Suprapubic skin (tissue), 4 donors: Measurements from ENCODE around the gene OPA3. TPM values are rescaled to one million over a fixed set of nuclear protein-coding genes. Genes with fewer than 3 reads are reported as not detected.

ENCODE experiments used
- DNase-seq, 2 donors: peaks; one replicate each; pipeline ENCODE4 v3.0.0-alpha.2; 2019; ENCODE audit warnings: low spot score in 2 of 2
- H3K27ac ChIP-seq: fragments of 200-600 bp; sonication (generic); one replicate; pipeline ENCODE4 v1.5.1; 2019
- H3K27me3 ChIP-seq: fragments of 200-600 bp; sonication (generic); one replicate; pipeline ENCODE4 v1.5.1; 2019
- H3K36me3 ChIP-seq: fragments of 200-600 bp; sonication (generic); one replicate; pipeline ENCODE4 v1.5.1; 2019
- H3K4me1 ChIP-seq: fragments of 200-600 bp; sonication (generic); one replicate; pipeline ENCODE4 v1.5.1; 2019
- H3K4me3 ChIP-seq: fragments of 200-600 bp; sonication (generic); one replicate; pipeline ENCODE4 v1.5.1; 2019; ENCODE audit warnings: mild to moderate bottlenecking
- H3K9me3 ChIP-seq: fragments of 200-600 bp; sonication (generic); one replicate; pipeline ENCODE4 v1.5.1; 2019
- CTCF ChIP-seq, 2 donors: fragments of 200-600 bp in 1 of 2; fragments of 450-650 bp in 1 of 2; sonication (generic) in 1 of 2; IDR thresholded peaks; one replicate each; pipeline ENCODE4 v1.5.1; 2016 to 2019; ENCODE audit warnings: antibody characterized with exemption in 2 of 2, mild to moderate bottlenecking in 1 of 2, moderate library complexity in 1 of 2
- EP300 ChIP-seq: sonication (generic); formaldehyde crosslinking; IDR thresholded peaks from one replicate; pipeline ENCODE4 v1.6.1; 2017; ENCODE audit warnings: antibody characterized with exemption
- POLR2A ChIP-seq, 2 donors: fragments of 450-650 bp; IDR thresholded peaks; one replicate each; pipeline ENCODE4 v1.6.1; 2017; ENCODE audit warnings: antibody characterized with exemption in 2 of 2, mild to moderate bottlenecking in 2 of 2, moderate library complexity in 2 of 2
- POLR2AphosphoS5 ChIP-seq, 3 donors: sonication (generic); formaldehyde crosslinking; IDR thresholded peaks; one replicate each; pipeline ENCODE4 v1.6.1; 2017; ENCODE audit warnings: antibody characterized with exemption in 3 of 3
- WGBS: methylation state at CpG from one replicate; pipeline ENCODE4 v1.1.5; 2018; 5-methylcytosine and 5-hydroxymethylcytosine counted together
- total RNA-seq, 4 donors: library from RNA; depleted of rRNA; stranded (reverse); fragments of >200 nt; gene quantifications; one replicate each; pipeline ENCODE4 v1.1.0, GENCODE V29; 2016

Gene OPA3
- total RNA-seq, 4 donors from 2014 or later, result 13.8 to 25.6 (median 22.5) TPM

GRCh38 chr19:45613926-45614725, 29.5 kb upstream of the OPA3 start:
- Histone ChIP-seq H3K27me3 (no peaks in the 10 kb centered on the region), H3K27ac (peak overlapping the region; percentile 38), H3K36me3 (peaks cover 75% of the 10 kb centered on the region), H3K9me3 (no peaks in the 10 kb centered on the region), H3K4me1 (peaks cover 23% of the 10 kb centered on the region), H3K4me3 (no peak overlapping the region)
- WGBS, result 43% methylated on average over 10 of the region's 10 CpGs
- no peak for DNase-seq
- TF ChIP-seq CTCF (IDR thresholded peaks at IDR 0.05), result no peak
- TF ChIP-seq POLR2A (IDR thresholded peaks at IDR 0.05), result no peak
- no peak for TF ChIP-seq POLR2AphosphoS5 (IDR thresholded peaks at IDR 0.05)
- no peak for TF ChIP-seq EP300

GRCh38 chr19:45608948-45609347, 24.3 kb upstream of the OPA3 start:
- Histone ChIP-seq H3K4me1 (peaks cover 17% of the 10 kb centered on the region), H3K27ac (no peak overlapping the region), H3K27me3 (no peaks in the 10 kb centered on the region), H3K36me3 (peaks cover 54% of the 10 kb centered on the region), H3K9me3 (no peaks in the 10 kb centered on the region), H3K4me3 (no peak overlapping the region)
- 92% methylated on average over 6 of the region's 6 CpGs for WGBS
- TF ChIP-seq POLR2A (IDR thresholded peaks at IDR 0.05) (no peak), EP300 (no peak), CTCF (IDR thresholded peaks at IDR 0.05) (no peak)
- no peak for DNase-seq

GRCh38 chr19:45607071-45608029, 22.7 kb upstream of the OPA3 start:
- Histone ChIP-seq H3K27ac (no peak overlapping the region), H3K36me3 (peaks cover 40% of the 10 kb centered on the region), H3K4me1 (peaks cover 16% of the 10 kb centered on the region), H3K27me3 (peaks cover 10% of the 10 kb centered on the region), H3K4me3 (peak overlapping the region; percentile 35), H3K9me3 (no peaks in the 10 kb centered on the region)
- DNase-seq, result peak; percentile 79 to 83
- WGBS, result 15% methylated on average over 23 of the region's 28 CpGs
- TF ChIP-seq POLR2AphosphoS5 (IDR thresholded peaks at IDR 0.05), result no peak
- TF ChIP-seq CTCF (IDR thresholded peaks at IDR 0.05), result peak; percentile 77 to 89
- no peak for TF ChIP-seq EP300
- no peak for TF ChIP-seq POLR2A (IDR thresholded peaks at IDR 0.05)

- TF ChIP-seq CTCF (IDR thresholded peaks at IDR 0.05), result no peak
- TF ChIP-seq EP300, result no peak
- TF ChIP-seq POLR2AphosphoS5 (IDR thresholded peaks at IDR 0.05), result no peak
- TF ChIP-seq POLR2A (IDR thresholded peaks at IDR 0.05), result no peak
- Histone ChIP-seq H3K9me3 (no peaks in the 10 kb centered on the region), H3K27ac (no peak within 1 kb of the TSS), H3K27me3 (peaks cover 64% of the 10 kb centered on the region), H3K4me1 (peaks cover 46% of the 10 kb centered on the region), H3K36me3 (no peaks in the 10 kb centered on the region), H3K4me3 (peak within 1 kb of the TSS; percentile 44)
- WGBS, result 3% methylated on average over 28 of the region's 52 CpGs
- no peak for DNase-seq
Observed at GRCh38 chr19:45601524-45602374, 17.1 kb upstream of the OPA3 start, which contains the start of gene GPR4. Gene GPR4, minus strand, starts transcription at chr19:45602212. Its CDS starts 10,346 bp downstream, at chr19:45591866.
